SH-SY5Y (cell line): ENCODE measurements around the gene TRIO.

Experiments used
- GATA2 ChIP-seq: IDR thresholded peaks from 2 replicates; pipeline ENCODE4 v1.6.1; 2011; ENCODE audit warnings: mild to moderate bottlenecking, low read depth, low read length
- GATA3 ChIP-seq: IDR thresholded peaks from 2 replicates; pipeline ENCODE4 v1.6.1; 2011; ENCODE audit warnings: low read depth, mild to moderate bottlenecking, low read length, moderate library complexity

DNA sequence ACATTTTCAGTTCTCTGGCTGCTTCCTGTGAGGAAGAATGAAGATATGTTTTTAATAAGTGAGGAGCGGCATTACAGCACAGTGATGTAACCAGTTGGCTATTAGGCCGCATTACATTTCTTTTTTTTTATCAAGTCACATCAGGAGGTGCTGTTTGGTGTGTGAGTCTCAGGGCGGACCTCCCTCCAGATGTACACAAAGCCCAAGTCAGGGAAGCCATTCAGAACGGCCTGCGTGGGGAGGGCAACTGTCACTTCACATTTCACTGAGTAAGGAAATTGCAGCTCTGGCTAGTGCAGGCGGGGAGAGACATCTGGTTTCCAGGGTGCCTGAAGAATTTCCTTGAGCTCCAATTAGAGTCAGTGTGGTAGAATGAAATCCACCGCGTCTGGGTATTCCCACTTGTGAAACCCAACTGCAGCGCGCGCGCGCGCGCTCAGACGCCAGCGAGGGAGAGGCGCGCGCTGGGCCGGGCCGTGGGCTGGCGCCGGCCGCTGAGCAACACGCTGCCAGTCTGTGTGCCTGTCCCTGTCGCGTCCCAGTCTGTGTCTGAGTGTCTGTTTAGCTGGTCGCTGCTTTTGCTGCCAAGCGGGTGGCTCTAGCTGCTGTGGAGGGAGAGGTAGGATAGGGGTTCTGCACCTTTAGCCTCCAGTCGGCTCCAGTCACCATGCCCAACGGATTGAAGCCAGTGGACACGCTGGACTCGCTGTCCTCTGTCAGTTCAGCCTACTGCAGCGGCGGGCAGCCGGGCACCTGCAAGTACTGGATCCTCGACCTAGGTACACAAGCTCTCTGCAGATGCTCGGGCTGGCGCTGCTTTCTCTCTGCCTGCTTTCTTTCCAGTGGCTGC lies 297.7 kb downstream of the TRIO start:
- TF ChIP-seq GATA3 (no peak), GATA2 (peak; percentile 50; the same call in 1 of the 2 replicates)
